ENCODE results near the gene OTOG. TPM values are rescaled to one million over a fixed set of nuclear protein-coding genes. Genes with fewer than 3 reads are reported as not detected.
"Not testable (repeated sequence)": the region's sequence is repeated elsewhere in the genome, so short reads cannot be mapped to it uniquely, and the experiment has no call there.

Gene OTOG
- total RNA-seq, 1 donor from 2014 or later, result not detected

DNA sequence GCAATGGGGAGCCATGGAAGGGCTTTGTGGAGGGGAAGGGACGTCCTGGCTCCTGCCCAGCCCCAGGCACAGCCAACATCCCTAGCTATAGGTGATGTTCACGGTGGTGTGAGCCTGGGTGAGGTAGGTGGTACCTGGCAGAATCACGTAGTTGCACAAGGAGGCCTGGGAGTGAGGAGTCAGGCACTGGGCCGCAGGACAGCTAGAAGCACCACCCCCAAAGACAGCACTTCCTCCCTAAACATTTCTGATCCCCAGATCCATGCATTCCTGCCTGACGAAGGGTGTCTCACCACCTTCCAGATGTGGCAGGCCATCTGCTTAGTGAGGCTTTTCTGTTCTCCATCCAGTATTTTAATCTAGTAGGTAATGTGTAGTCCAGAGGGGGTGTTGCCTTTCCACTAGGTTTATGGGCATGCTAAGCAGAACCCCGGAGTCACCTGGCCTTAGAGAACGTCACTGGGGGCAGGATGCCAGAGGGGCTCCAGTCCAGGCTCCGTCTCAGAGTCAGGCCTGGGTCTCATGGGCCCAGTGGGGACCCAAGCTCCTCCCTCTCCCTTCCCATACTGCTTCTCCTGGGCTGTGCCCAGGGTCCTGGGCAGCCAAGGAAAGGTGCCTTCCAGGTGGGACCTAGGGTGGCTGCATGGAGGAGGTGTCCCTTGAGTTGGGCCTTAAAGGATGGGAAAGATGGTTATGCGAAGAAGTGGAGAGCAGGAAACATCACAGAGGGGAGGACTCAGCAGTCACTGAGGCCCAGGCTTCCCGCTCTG lies 56.2 kb downstream of the OTOG start:
- intact Hi-C loops (cut with micrococcal nuclease), result no loop called here

DNA sequence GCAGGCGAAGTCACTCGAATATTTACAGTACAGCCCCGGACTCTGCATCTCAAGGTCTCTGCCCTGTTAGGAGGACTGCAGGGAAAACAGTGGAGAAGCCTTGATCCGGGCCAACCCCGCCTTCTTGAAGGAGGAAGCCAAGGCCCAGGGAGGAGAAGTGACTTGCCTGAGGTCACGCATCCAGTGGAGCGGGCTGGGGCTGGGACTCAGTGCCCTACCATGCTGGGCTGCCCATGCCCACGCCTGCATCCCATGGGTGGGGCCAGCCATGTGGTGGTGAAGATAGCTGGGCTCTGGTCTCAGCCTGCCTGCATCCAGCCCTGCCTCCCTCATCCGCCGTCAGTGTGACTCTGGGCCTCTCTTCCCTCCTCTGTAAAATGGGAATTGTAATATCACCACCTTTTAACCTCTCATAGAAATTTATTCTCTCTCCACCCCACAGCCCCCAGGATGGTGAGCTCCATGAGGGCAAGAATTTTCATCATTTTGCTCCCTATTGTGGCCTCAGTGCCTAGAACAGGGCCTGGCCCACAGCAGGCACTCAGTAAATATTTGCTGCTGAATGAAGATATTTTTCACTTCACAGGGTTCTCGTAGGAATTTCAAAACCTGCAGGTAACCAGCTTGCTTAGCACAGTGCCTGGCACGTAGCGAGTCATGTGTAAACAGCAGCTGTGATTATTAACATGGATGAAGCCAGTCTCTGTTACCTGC lies 57.3 kb downstream of the OTOG start:
- intact Hi-C loops (cut with micrococcal nuclease), result no loop called here

DNA sequence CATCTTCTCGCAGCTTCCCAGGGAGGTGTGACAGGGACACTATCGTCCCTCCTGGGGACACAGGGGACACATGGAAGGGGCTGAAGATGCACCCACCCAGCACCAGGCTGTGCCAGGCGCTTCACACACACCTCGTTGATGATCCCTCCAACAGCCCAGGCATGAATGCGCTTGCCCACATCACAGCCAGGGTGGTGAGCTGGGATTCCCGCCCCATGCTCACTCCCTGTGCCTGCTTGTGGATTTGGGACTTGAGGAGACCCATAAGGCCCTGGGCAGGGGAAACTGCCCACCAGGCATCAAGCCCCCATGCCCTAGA lies 57.8 kb downstream of the OTOG start:
- intact Hi-C loops (cut with micrococcal nuclease), result no loop called here

DNA sequence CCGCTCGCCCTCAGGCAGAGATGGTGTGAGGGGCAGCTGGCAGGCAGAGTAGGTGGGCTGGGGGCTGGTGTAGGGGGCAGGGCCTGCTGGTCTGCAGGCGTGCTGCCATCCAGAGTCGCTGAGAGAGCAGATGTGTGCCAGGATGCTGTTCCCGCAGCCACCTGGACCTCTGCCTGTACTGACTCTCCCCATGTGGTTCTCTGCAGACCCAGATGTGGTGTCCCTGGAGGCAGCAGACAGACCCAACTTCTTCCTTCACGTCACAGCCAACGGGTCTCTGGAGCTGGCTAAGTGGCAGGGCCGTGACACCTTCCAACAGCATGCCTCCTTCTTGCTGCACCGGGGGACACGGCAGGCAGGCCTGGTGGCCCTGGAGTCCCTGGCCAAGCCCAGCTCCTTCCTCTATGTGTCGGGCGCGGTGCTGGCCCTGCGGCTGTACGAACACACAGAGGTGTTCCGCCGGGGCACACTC lies 58.6 kb downstream of the OTOG start:
- intact Hi-C loops (cut with micrococcal nuclease), result no loop called here

DNA sequence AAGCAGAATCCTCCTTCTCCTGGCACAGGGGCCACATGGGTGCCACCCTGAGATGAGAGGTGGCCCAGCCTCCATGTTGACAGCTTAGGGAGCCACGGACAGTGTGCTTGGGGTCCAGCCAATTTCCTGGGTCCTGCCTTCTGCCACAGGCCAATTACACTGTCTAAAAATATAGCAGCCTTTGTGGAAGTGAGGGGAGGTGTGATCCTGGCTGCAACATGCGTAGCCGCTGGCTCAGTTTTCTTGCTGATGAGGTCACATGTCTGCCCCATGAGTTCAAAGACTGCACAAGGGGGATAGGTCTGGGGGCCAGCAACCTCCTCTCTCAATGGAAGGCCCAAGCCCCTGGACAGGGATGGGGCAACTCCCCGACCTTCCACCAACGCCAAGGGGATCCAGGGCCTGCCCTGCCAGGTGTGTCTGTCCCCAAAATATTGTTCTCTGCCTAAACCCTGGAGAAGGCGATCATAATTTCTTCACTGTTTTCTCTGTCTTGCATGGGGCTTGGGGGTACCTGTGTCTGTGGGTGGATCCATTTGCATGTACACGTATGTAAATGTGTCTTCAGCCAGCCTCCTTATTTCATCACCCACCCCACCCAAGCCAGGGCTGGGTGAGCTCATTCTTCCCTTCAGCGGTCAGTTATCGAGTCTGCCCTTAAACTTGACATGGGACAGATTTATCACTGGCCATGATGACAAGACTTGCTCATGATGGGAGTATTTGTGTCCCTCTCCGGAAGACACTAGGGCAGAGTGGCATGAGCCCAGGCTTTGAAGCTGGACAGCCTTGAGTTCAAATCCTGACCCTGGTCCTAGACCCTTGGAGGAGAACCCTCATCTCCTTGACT lies 59.4 kb downstream of the OTOG start:
- intact Hi-C loops (cut with micrococcal nuclease), result no loop called here

DNA sequence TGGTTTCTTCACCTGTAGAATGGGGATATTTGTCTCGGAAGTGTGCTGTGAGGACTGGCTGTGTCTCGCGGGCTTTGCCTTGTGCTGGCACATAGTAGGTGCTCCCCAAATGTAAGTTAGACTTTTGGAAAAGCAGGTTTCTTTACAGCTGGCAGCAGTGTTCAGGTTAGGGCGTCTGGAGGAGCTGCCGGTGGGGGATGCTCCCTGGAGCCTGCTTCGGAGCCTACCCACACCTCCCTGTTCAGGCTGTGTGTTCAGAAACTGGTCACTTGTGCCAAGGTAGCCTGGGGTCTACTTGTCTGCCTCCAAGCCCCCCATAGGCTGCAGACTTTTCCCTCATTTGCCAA lies 60.0 kb downstream of the OTOG start:
- intact Hi-C loops (cut with micrococcal nuclease), result no loop called here

DNA sequence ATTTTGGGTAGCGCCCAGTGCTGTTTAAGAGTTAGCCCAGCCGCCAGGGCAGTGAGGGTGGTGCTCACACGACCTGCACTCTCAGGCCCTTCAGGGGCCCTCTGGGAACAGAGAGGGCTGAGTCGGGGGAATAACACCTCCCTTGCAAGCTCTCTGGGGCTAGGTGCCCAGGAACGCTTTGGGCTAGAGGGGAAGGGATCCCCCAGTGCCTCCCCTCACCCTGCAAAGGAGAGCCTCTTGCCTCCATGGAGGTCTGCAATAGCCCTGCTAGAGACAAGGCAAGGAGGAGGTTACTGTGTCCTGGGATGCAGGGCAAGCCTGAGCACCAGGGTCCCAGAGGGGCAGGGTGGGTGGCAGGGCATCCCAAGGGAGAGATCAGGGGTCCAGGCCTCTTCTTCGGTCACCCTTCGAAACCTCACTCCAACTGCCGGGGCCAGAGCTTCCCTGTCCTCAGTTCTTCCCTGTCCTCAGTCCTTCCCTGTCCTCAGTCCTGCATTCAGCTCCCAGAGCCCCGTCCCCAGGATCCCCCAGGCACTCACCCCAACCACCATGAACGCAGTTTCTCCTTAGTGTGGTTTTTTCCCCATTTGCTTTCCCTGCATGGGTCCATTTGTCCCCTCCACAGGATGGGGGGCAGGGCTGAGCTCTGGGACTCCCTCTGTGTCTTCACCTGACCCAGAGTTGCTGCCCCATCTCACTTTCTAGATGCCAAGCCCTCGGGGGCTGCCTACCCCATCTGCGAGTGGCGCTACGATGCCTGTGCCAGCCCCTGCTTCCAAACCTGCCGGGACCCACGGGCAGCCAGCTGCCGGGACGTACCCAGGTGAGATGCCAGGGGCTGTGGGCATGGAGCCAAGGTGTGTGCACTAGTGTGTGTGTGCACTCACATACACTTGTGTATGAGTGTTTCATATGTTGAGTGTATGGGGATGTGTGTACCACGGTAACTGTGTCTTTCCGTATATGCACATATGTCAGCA lies 60.8 kb downstream of the OTOG start:
- intact Hi-C loops (cut with micrococcal nuclease), result no loop called here

DNA sequence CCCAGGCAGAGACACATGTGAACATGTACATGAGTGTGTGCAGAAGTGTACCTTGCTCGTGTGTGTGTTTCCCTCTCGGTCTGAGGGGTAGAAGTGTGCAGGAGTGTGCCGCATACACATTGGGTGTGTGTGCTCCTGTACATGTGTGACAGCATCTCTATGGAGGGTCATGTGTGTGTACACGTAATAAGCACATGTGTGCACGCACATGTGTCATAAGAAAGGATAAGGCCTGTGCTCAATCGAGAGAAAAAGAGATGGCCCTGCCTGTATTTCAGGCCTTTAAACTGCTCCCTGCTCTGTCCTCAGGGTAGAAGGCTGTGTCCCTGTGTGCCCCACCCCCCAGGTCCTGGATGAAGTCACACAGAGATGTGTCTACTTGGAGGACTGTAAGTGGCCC lies 61.8 kb downstream of the OTOG start:
- intact Hi-C loops (cut with micrococcal nuclease), result no loop called here

DNA sequence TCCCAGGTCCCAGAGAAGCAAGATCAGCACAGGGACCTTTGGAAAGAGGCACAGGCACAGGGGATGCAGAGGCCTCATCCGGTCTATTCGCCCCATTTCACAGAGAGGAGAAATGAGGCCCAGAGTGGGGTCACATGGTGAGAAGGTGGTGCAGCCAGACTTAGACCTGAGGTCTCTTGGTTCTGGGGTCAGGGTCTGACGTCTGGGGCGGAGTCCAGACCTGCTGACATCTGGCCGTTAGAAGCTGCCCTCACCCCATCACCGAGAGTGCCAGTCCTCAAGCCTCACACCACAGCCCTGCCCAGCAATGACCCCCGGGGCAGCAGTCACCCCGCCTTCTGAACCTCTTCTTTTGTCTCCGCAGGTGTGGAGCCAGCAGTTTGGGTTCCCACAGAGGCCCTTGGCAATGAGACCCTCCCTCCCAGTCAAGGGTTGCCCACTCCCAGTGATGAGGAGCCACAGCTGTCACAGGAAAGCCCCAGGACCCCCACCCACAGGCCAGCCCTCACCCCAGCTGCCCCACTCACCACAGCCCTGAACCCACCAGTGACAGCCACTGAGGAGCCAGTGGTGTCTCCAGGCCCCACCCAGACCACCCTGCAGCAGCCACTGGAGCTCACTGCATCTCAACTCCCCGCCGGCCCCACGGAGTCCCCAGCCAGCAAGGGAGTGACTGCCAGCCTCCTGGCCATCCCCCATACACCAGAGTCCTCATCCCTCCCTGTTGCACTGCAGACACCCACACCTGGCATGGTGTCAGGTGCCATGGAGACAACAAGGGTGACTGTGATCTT lies 62.4 kb downstream of the OTOG start:
- intact Hi-C loops (cut with micrococcal nuclease), result no loop called here

DNA sequence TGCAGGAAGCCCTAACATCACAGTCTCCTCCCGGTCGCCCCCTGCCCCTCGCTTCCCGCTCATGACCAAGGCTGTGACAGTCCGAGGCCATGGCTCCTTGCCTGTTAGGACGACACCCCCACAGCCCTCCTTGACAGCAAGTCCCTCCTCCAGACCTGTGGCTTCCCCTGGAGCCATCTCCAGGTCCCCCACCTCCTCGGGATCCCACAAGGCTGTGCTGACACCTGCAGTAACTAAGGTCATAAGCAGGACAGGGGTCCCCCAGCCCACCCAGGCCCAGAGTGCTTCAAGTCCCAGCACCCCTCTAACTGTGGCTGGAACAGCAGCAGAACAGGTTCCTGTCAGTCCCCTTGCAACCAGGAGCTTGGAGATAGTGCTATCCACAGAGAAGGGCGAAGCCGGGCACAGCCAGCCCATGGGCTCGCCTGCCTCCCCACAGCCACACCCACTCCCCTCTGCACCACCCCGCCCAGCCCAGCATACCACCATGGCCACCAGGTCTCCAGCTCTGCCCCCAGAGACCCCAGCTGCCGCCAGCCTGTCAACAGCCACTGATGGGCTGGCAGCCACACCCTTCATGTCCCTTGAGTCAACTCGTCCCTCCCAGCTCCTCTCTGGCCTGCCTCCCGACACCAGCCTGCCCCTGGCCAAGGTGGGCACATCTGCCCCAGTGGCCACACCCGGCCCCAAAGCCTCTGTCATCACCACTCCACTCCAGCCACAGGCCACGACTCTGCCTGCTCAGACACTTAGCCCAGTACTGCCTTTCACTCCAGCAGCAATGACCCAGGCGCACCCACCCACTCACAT lies 63.2 kb downstream of the OTOG start:
- intact Hi-C loops (cut with micrococcal nuclease), result no loop called here

DNA sequence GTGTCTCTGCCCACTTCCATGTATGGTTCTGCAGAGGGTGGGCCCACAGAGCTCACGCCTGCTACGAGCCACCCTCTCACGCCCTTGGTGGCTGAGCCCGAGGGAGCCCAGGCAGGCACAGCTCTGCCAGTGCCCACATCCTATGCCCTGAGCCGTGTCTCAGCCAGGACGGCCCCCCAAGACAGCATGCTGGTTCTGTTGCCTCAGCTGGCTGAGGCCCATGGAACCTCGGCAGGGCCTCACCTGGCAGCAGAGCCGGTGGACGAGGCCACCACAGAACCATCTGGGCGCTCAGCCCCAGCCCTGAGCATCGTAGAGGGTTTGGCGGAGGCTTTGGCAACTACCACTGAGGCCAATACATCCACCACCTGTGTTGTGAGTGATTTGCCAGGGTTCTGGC lies 64.0 kb downstream of the OTOG start:
- intact Hi-C loops (cut with micrococcal nuclease), result no loop called here

DNA sequence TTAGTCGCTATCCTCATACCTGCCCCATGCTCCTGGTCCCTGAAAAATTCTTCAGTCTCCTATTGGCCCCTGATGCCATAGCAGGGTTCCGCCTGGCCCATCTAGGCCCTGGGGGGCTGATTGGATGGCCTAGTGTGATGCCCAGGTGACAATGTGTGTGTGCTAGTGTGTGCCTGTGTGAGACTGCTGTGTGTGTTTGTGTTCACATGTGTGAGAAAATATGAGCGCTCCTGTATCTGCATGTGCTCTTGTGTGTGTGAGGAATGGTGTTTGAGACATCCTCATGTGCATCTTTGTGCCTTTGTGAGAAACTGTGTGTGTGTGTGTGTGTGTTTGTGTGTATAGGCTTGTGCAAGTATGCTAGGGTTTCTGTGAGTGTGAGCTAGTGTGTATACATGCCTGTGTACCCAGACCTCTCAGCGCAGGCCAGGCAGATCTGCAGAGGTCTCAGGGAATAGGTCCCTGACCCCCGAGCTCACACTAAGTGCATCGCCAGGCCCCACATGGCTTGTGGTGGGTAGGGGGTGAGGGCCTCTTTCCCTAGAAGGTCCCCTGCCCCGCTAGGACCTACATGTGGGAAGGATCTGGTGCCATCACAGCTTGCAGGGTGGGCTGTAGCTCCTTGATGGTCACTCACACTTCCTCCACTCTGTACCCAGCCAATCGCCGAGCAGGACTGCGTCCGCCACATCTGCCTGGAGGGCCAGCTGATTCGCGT lies 64.6 kb downstream of the OTOG start:
- intact Hi-C loops (cut with micrococcal nuclease), result no loop called here

DNA sequence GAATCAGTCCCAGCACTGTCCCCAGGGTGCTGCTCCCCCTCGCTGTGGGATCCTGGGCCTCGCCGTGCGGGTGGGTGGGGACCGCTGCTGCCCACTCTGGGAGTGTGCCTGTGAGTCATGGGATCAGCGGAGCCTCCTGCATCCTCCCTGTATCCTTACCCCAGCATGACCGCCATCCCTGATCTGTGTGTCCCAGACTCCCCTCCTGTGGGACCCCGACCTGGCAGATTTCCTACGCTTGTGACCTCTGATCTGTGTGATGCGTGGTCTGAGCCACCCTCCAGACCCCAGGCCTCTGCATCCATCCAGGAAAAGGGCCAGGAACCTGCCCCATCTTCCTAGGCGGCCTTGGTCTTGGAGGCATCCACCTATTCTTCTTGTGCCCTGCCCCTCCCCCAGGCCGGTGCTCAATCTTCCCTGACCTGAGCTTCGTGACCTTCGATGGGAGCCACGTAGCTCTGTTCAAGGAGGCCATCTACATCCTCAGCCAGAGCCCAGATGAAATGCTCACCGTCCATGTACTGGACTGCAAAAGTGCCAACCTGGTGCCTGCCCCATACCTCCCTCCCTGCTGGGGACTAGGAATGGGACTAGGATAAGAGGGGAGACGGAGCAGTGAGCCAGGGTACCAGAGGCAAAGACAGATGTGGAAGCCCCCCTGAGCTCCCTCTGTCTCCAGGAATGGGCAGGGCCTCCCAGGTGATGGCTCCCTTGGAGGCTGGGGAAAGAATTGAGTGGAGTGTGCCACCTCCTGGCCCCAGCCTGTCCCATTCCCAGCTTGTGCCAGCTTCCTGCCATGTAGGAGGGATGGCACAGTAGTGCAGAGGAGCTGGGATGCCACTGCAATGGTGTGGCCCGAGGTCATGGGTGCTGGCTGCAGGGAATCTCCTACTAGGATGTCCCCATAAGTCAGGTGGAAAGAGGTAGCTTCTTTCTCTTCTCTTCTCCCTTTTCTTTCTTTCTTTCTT lies 65.4 kb downstream of the OTOG start:
- intact Hi-C loops (cut with micrococcal nuclease), result no loop called here

DNA sequence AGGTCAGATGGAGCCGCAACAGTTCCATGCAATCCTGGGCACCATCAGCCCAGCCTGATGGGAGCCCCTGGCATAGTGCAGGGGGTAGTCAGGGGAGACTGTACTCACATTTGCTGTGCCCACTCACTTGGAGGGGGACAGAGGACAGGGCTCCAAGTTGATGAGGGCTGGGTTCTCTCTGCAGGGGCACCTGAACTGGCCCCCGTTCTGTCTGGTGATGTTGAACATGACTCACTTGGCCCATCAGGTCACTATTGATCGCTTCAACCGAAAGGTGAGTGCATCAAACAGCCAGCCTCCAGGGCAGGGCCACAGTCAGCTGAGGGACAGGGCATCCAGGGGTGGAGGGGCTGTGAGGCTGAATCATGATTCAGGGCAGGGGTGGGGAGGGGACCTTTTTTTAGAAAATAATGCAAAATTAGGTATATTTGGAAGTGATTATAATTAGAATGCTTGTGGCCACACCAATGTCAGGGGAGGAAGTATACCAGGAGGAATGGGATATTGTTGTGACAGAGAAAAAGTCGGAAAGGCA lies 66.4 kb downstream of the OTOG start:
- intact Hi-C loops (cut with micrococcal nuclease), result no loop called here

DNA sequence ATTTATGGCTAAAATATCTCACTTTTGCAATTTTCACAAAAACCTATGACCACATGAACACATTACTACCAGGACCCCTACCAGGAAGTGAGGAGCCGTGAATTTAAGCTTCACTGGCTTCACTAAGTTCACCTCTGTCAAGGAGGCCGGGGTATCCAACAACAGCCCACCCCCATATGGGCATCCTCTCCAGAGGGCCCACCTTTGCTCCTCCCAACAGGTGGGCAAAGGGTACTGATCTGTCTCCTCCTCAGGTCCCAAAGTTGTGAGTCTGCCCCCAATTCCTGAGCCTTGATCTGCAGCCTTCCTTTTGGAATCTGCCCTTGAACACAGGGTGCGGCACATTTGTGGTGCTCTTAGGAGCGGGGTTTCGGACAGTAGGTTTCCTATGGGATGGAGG lies 66.9 kb downstream of the OTOG start:
- intact Hi-C loops (cut with micrococcal nuclease), result no loop called here

DNA sequence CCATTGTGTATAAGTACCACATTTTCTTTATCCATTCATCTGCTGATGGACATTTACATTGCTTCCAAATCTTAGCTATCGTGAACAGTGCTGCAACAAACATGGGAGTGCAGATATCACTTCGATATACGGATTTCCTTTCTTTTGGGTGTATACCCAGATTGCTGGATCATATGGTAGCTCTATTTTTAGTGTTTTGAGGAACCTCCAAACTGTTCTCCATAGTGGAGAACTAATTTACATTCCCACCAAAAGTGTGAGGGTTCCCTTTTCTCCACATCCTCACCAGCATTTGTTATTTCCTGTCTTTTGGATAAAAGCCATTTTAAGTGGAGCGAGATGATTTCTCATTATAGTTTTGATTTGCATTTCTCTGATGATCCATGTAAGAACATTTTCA lies 75.7 kb downstream of the OTOG start:
- intact Hi-C loops (cut with micrococcal nuclease), result not testable (repeated sequence)

DNA sequence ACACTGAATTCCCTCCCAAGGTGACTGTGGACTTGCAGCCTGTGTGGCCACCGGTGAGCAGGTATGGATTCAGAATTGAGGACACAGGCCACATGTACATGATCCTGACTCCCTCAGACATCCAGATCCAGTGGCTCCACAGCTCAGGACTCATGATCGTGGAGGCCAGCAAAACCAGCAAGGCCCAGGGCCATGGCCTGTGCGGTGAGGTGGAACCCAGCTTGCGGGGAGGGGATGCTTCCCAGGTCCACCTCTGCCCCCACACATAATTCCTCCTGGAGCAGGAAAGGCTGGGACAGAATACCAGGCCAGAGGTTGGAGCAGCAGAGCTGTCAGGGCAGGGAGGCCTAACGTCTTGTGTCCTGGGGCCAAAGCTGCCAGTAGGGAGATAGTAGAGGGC lies 82.1 kb downstream of the OTOG start:
- intact Hi-C loops (cut with micrococcal nuclease), result no loop called here

Data from T-helper 1 cell treated with Interleukin-12 subunit alpha and Interleukin-12 subunit beta and Interleukin-4 antibody, amounts not matched to agents 30 ng/mL and 1 ng/mL, for 36 hours (primary cell).